D721Med (cell line): ENCODE measurements around the gene MDFIC.

ENCODE experiments used
- DNase-seq: peaks from one replicate; pipeline ENCODE4 v3.0.0; 2011; ENCODE audit warnings: low spot score; ENCODE audit not compliant: insufficient read length
- FAIRE-seq: peaks from 2 replicates; lab custom pipeline; 2011; peaks lifted over from hg19 to GRCh38; lab: Jason Lieb, UNC
- TF ChIP-seq, protein P1 (sequence below): IDR thresholded peaks from 2 replicates; pipeline ENCODE4 v1.5.1; 2012; ENCODE audit warnings: mild to moderate bottlenecking, control low read depth; ENCODE audit not compliant: insufficient read depth; ENCODE audit errors: missing control alignments

The MDFIC gene

GRCh38 chr7:115013886-115014285 is 92.0 kb downstream of the MDFIC start:
- TF ChIP-seq, protein P1, sequence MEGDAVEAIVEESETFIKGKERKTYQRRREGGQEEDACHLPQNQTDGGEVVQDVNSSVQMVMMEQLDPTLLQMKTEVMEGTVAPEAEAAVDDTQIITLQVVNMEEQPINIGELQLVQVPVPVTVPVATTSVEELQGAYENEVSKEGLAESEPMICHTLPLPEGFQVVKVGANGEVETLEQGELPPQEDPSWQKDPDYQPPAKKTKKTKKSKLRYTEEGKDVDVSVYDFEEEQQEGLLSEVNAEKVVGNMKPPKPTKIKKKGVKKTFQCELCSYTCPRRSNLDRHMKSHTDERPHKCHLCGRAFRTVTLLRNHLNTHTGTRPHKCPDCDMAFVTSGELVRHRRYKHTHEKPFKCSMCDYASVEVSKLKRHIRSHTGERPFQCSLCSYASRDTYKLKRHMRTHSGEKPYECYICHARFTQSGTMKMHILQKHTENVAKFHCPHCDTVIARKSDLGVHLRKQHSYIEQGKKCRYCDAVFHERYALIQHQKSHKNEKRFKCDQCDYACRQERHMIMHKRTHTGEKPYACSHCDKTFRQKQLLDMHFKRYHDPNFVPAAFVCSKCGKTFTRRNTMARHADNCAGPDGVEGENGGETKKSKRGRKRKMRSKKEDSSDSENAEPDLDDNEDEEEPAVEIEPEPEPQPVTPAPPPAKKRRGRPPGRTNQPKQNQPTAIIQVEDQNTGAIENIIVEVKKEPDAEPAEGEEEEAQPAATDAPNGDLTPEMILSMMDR = no peak
- DNase-seq (no peak), FAIRE-seq (no peak)

DNA sequence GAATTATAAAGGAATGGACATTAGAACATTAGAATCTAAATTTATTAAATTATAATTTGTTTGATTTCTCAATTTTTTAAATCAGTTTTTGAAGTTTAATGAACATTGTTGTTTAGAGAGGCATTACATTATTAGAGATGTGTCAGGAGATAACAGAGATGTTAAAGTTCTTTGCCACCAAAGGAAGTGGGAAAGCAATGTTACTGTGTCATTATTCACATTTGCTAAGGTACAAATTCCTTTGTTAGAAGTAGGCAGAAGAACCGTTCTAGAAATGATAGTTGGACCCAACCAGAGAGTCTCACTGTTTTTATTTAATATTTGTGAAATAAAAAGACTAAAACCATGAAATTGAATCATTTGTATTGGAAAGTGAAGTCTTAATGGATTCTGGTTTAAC is 92.9 kb downstream of the MDFIC start:
- no peak for DNase-seq
- TF ChIP-seq, protein P1 = no peak
- no peak for FAIRE-seq

DNA sequence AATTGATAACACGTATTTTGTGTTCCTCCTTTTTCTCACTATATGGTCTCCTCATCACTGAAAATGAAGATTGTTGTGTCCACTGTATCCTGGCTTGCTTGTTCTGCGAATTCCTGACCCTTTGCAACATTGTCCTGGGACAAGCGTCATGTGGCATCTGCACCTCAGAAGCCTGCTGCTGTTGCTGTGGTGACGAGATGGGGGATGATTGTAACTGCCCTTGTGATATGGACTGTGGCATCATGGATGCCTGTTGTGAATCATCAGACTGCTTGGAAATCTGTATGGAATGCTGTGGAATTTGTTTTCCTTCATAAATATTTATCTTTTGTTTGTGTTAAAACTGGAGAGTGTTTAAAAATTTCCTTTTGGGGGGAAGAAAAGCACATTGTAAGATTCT is 93.7 kb downstream of the MDFIC start:
- no peak for FAIRE-seq
- TF ChIP-seq, protein P1 = no peak
- no peak for DNase-seq

GRCh38 chr7:115019882-115020605 is 98.2 kb downstream of the MDFIC start:
- no peak for DNase-seq
- TF ChIP-seq, protein P1 = no peak
- no peak for FAIRE-seq

DNA sequence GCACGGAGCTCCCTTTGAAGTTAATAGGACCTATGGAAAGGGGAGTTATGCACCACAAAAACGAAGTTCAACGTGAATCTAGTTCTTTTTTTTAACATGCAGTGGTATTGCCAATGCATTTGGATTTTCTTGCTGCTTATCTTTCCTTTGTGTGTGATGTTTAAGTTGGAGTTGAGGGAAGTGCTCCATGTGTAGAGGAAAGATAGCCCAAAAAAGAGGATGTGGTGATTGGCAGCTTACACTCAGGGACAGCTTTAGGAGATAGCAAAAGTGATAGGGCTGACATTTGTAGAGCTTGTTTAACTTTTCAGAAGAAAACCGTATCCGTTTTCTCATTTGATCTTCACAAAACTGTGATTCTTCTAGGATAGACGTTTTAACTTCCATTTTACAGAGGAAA is 101.3 kb downstream of the MDFIC start:
- FAIRE-seq = no peak
- DNase-seq = no peak
- TF ChIP-seq, protein P1 = no peak

GRCh38 chr7:115024276-115024675 is 102.4 kb downstream of the MDFIC start:
- no peak for FAIRE-seq
- no peak for DNase-seq
- TF ChIP-seq, protein P1 = no peak
